Measurements from ENCODE around the gene ATG101. TPM values are rescaled to one million over a fixed set of nuclear protein-coding genes. Genes with fewer than 3 reads are reported as not detected.
A peak's percentile ranks its signal among the peaks of the same experiment; 100 is the strongest.

Gene ATG101
- total and polyA plus RNA-seq, 2 of the 13 experiments (the other 11 are each of a cell fraction or from before 2014, with no cell fraction given): 58.2 to 67.7 TPM

DNA sequence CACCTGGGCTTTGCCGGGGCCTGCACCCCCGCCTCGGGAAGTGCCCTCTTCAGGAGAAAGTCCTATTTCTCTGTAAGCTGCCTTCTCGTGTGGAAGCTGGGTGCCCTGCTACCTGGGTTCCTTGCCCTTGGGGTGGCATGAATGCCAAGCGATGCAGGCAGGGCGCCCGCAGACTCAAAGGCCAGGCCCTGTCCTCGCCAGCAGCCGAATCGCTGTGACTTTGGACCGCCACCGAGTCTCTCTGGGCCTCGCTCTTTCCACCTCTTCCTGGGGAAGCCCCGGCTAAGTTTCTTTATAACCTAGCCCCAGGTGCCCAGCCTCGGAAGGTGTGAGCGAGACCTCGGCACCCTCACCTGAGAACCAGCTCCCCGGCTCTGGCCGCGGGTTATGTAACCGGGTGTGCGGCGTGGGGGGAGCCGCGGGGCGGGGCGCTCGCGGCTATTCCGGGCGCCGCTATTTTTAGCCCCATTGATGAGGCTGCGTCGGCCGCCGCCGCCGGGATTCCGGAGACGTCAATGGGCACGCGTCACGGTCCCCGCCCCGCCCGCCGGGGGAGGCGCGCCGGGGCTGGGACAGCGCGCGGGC, 33.1 kb upstream of the ATG101 start (continued):
- TF ChIP-seq, protein P1, sequence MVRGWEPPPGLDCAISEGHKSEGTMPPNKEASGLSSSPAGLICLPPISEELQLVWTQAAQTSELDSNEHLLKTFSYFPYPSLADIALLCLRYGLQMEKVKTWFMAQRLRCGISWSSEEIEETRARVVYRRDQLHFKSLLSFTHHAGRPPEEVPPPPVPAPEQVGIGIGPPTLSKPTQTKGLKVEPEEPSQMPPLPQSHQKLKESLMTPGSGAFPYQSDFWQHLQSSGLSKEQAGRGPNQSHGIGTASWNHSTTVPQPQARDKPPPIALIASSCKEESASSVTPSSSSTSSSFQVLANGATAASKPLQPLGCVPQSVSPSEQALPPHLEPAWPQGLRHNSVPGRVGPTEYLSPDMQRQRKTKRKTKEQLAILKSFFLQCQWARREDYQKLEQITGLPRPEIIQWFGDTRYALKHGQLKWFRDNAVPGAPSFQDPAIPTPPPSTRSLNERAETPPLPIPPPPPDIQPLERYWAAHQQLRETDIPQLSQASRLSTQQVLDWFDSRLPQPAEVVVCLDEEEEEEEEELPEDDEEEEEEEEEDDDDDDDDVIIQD (CRISPR knock-in tag; IDR thresholded peaks at IDR 0.05; ENCODE audit: low read depth): no peak
- no peak for TF ChIP-seq STAT5B (CRISPR knock-in tag; IDR thresholded peaks at IDR 0.05)
- TF ChIP-seq SP140L (CRISPR knock-in tag; IDR thresholded peaks at IDR 0.05; ENCODE audit: borderline replicate concordance): no peak
- TF ChIP-seq MIXL1 (CRISPR knock-in tag; IDR thresholded peaks at IDR 0.05): no peak
- TF ChIP-seq, protein P2, sequence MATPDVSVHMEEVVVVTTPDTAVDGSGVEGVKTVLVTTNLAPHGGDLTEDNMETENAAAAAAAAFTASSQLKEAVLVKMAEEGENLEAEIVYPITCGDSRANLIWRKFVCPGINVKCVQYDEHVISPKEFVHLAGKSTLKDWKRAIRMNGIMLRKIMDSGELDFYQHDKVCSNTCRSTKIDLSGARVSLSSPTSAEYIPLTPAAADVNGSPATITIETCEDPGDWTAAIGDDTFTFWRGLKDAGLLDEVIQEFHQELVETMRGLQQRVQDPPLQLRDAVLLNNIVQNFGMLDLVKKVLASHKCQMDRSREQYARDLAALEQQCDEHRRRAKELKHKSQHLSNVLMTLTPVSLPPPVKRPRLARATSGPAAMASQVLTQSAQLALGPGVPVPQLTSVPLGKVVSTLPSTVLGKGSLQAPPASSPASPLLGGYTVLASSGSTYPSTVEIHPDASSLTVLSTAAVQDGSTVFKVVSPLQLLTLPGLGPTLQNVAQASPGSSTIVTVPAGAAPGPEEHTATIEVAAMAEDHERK (CRISPR knock-in tag; IDR thresholded peaks at IDR 0.05; ENCODE audit: low read depth): no peak
- TF ChIP-seq, protein P3, sequence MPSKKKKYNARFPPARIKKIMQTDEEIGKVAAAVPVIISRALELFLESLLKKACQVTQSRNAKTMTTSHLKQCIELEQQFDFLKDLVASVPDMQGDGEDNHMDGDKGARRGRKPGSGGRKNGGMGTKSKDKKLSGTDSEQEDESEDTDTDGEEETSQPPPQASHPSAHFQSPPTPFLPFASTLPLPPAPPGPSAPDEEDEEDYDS (CRISPR knock-in tag; IDR thresholded peaks at IDR 0.05): no peak
- no peak for TF ChIP-seq FOXA3 (CRISPR knock-in tag; IDR thresholded peaks at IDR 0.05)
- TF ChIP-seq KMT2B (CRISPR knock-in tag; IDR thresholded peaks at IDR 0.05): 0 out of 2 replicates have a peak, but pooled peaks have one; percentile 25
- TF ChIP-seq, protein P4, sequence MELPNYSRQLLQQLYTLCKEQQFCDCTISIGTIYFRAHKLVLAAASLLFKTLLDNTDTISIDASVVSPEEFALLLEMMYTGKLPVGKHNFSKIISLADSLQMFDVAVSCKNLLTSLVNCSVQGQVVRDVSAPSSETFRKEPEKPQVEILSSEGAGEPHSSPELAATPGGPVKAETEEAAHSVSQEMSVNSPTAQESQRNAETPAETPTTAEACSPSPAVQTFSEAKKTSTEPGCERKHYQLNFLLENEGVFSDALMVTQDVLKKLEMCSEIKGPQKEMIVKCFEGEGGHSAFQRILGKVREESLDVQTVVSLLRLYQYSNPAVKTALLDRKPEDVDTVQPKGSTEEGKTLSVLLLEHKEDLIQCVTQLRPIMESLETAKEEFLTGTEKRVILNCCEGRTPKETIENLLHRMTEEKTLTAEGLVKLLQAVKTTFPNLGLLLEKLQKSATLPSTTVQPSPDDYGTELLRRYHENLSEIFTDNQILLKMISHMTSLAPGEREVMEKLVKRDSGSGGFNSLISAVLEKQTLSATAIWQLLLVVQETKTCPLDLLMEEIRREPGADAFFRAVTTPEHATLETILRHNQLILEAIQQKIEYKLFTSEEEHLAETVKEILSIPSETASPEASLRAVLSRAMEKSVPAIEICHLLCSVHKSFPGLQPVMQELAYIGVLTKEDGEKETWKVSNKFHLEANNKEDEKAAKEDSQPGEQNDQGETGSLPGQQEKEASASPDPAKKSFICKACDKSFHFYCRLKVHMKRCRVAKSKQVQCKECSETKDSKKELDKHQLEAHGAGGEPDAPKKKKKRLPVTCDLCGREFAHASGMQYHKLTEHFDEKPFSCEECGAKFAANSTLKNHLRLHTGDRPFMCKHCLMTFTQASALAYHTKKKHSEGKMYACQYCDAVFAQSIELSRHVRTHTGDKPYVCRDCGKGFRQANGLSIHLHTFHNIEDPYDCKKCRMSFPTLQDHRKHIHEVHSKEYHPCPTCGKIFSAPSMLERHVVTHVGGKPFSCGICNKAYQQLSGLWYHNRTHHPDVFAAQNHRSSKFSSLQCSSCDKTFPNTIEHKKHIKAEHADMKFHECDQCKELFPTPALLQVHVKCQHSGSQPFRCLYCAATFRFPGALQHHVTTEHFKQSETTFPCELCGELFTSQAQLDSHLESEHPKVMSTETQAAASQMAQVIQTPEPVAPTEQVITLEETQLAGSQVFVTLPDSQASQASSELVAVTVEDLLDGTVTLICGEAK (IDR thresholded peaks at IDR 0.05): no peak
- TF ChIP-seq, protein P4 (CRISPR knock-in tag; IDR thresholded peaks at IDR 0.05): no peak
- no peak for TF ChIP-seq ZNF570 (CRISPR knock-in tag; IDR thresholded peaks at IDR 0.05; ENCODE audit: borderline replicate concordance)
- no peak for TF ChIP-seq ZSCAN31 (CRISPR knock-in tag; IDR thresholded peaks at IDR 0.05; ENCODE audit: low read depth)
- TF ChIP-seq, protein P5, sequence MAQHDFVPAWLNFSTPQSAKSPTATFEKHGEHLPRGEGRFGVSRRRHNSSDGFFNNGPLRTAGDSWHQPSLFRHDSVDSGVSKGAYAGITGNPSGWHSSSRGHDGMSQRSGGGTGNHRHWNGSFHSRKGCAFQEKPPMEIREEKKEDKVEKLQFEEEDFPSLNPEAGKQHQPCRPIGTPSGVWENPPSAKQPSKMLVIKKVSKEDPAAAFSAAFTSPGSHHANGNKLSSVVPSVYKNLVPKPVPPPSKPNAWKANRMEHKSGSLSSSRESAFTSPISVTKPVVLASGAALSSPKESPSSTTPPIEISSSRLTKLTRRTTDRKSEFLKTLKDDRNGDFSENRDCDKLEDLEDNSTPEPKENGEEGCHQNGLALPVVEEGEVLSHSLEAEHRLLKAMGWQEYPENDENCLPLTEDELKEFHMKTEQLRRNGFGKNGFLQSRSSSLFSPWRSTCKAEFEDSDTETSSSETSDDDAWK (CRISPR knock-in tag; IDR thresholded peaks at IDR 0.05): no peak
- TF ChIP-seq BCL6 (CRISPR knock-in tag; IDR thresholded peaks at IDR 0.05): peak; percentile 60
- TF ChIP-seq ZKSCAN1 (IDR thresholded peaks at IDR 0.05; ENCODE audit: low read length): no peak
- peak; percentile 53 for TF ChIP-seq SAP130 (CRISPR knock-in tag; IDR thresholded peaks at IDR 0.05; ENCODE audit: low read depth)
- no peak for TF ChIP-seq ATF1 (CRISPR knock-in tag; IDR thresholded peaks at IDR 0.05)
- no peak for TF ChIP-seq ZNF121 (CRISPR knock-in tag; IDR thresholded peaks at IDR 0.05)

Measured in HepG2 (cell line).